GM12891 (cell line): ENCODE data around the gene GBF1.

Experiments used
- POLR2A ChIP-seq: IDR thresholded peaks from 2 replicates; pipeline ENCODE4 v1.6.1; 2011; ENCODE audit warnings: low read depth, low read length, control low read depth
- POLR2AphosphoS5 ChIP-seq: IDR thresholded peaks from 2 replicates; pipeline ENCODE4 v1.6.1; 2011; ENCODE audit warnings: low read depth, low read length, control low read depth
- POU2F2 ChIP-seq: IDR thresholded peaks from 2 replicates; pipeline ENCODE4 v1.6.1; 2011; ENCODE audit warnings: low read depth, mild to moderate bottlenecking, control low read depth, low read length, moderate library complexity
- TAF1 ChIP-seq: IDR thresholded peaks from 2 replicates; pipeline ENCODE4 v1.6.1; 2011; ENCODE audit warnings: low read depth, low read length, control low read depth

DNA sequence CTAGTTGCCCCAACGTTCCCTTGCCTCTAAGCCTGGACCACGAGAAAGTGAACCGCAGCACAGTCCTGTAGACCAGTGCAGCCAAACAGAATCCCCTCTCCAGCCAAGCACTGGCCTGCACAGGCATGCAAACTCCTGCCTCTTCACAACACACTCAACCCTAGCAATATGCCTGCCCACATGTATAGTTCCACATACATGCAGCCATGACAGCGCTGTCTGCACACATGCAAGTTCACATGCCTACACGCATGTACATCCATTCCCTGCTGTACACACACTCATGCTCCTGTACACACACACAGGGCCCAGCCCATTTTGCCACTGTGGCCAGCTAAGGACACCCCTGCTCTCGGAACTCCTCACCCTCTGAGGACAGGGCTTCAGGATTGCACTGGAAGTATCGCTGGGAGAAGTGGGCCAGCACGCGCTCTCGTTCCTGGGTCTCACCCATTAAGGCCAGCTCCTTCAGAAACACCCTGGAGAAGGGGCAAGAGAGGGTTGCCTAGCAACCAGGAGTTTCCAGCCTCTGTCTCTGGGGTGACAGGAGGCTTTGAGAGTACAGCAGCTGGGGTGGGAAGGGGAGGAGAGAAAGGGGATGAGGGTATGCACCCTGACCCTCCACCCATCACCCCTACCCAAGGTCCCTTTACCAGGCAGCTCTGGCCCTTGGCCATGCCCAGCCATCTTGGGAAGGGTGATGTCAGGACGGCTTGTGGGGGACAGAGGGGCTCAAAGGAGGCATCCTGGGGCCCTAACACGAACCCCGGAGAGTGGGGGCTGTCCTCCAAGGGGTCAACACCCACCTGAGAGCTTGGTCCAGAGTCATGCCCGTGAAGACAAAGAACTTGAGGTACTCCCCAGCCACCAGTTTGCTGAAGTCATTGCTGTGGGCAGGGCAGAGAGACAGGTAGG lies 166.3 kb downstream of the GBF1 start:
- TF ChIP-seq POLR2A: no peak
- TF ChIP-seq POLR2AphosphoS5: no peak
- TF ChIP-seq TAF1: no peak
- no peak for TF ChIP-seq POU2F2
